K562 (cell line): ENCODE data around the gene CTNNA3. TPM values are rescaled to one million over a fixed set of nuclear protein-coding genes. Genes with fewer than 3 reads are reported as not detected.

ENCODE experiments used
- ATAC-seq: fragments of 200-7000 bp; cut with Tn5 transposase; 3 replicates; pipeline ENCODE4 v1.9.1; 2020; ENCODE audit warnings: moderate library complexity
- BruUV-seq: library from RNA; stranded (reverse); fragments of 400-500 nt; replicated peaks from 2 replicates; lab custom pipeline; 2021; lab: Mats Ljungman, UMichigan
- CTCF ChIA-PET: fragments of 300-600 bp; formaldehyde crosslinking; extraction: SDS; loops from one replicate; lab custom pipeline; 2021; ENCODE audit warnings: low intra/inter-chr PET ratio; lab: Yijun Ruan, JAX
- POLR2A ChIA-PET: fragments of 300-600, 350-650 bp; sonication (Branson Sonifier 250); formaldehyde crosslinking; extraction: SDS; loops from one replicate; lab custom pipeline; 2021; ENCODE audit warnings: antibody characterized with exemption, inconsistent platforms; lab: Yijun Ruan, JAX
- DNase-seq, 4 experiments: peaks; one replicate each; pipeline versions ENCODE4 v3.0.0 to v3.0.0-alpha.2; 2011 to 2018; ENCODE audit warnings: low spot score in 3 of 4, mixed read lengths in 3 of 4; ENCODE audit errors: extremely low read depth in 1 of 4
- FAIRE-seq: peaks from 2 replicates; lab custom pipeline; 2011; peaks lifted over from hg19 to GRCh38; lab: Jason Lieb, UNC
- H2AFZ ChIP-seq: 2 replicates; pipeline ENCODE4 v1.6.0; 2011; ENCODE audit warnings: low read depth, low read length, control low read depth, inconsistent platforms
- H3K27ac ChIP-seq: fragments of 200-600 bp; 3 replicates; pipeline ENCODE4 v1.8.0; 2011; ENCODE audit warnings: low read depth, mild to moderate bottlenecking, control low read depth, inconsistent platforms, low read length, moderate library complexity, mixed read lengths; ENCODE audit errors: extremely low read depth
- H3K27me3 ChIP-seq, 2 experiments: fragments of 300-600 bp in 1 of 2; 2 replicates in 1 of 2; 3 replicates in 1 of 2; pipeline versions ENCODE4 v1.6.0 to v1.8.0; 2011; ENCODE audit warnings: inconsistent platforms in 2 of 2, low read length in 2 of 2, mild to moderate bottlenecking in 1 of 2, mixed read lengths in 1 of 2, moderate library complexity in 1 of 2; ENCODE audit not compliant: control insufficient read depth in 2 of 2, insufficient read depth in 2 of 2
- H3K36me3 ChIP-seq: fragments of 300-600 bp; 3 replicates; pipeline ENCODE4 v1.8.0; 2011; ENCODE audit warnings: mild to moderate bottlenecking, low read length, inconsistent platforms; ENCODE audit not compliant: control insufficient read depth, insufficient read depth
- H3K4me1 ChIP-seq, 2 experiments: fragments of 200-600 bp in 1 of 2; replicated peaks in 1 of 2; 2 replicates in 1 of 2; 3 replicates in 1 of 2; pipeline versions ENCODE4 v1.5.1 to v1.8.0; 2011; ENCODE audit warnings: inconsistent platforms in 2 of 2, low read length in 2 of 2, mild to moderate bottlenecking in 1 of 2, mixed read lengths in 1 of 2, moderate library complexity in 1 of 2; ENCODE audit not compliant: control insufficient read depth in 2 of 2, insufficient read depth in 2 of 2
- H3K4me2 ChIP-seq: 2 replicates; pipeline ENCODE4 v1.6.1; 2011; ENCODE audit warnings: low read length, control low read depth, inconsistent platforms, mixed read lengths; ENCODE audit not compliant: insufficient read depth
- H3K4me3 ChIP-seq: fragments of 200-600 bp; sonication (generic), shearing (Covaris generic); 2 replicates; pipeline ENCODE4 v1.5.1; 2016; ENCODE audit warnings: control low read depth, inconsistent platforms
- H3K79me2 ChIP-seq: fragments of 200-600 bp; 3 replicates; pipeline ENCODE4 v1.8.0; 2011; ENCODE audit warnings: low read length, inconsistent platforms; ENCODE audit not compliant: control insufficient read depth, insufficient read depth
- H3K9ac ChIP-seq, 2 experiments: 2 replicates each; pipeline versions ENCODE4 v1.6.0 to v1.6.1; 2011; ENCODE audit warnings: low read depth in 2 of 2, low read length in 2 of 2, control low read depth in 1 of 2, inconsistent platforms in 1 of 2, mild to moderate bottlenecking in 1 of 2, mixed read lengths in 1 of 2; ENCODE audit not compliant: insufficient read depth in 1 of 2
- H3K9me1 ChIP-seq: one replicate; pipeline ENCODE4 v1.6.0; 2011; ENCODE audit warnings: inconsistent platforms, mild to moderate bottlenecking, low read length, moderate library complexity; ENCODE audit not compliant: control insufficient read depth, insufficient read depth
- H3K9me3 ChIP-seq: replicated peaks from 2 replicates; pipeline ENCODE4 v1.5.1; 2011; ENCODE audit warnings: low read depth, low read length, inconsistent platforms; ENCODE audit not compliant: control insufficient read depth, insufficient read depth
- H4K20me1 ChIP-seq: replicated peaks from 2 replicates; pipeline ENCODE4 v1.6.1; 2011; ENCODE audit warnings: low read length, inconsistent platforms, mixed read lengths; ENCODE audit not compliant: control insufficient read depth, insufficient read depth
- DDX20 ChIP-seq: fragments of 450-650 bp; IDR thresholded peaks from 2 replicates; pipeline ENCODE4 v1.6.1; 2016; ENCODE audit warnings: missing genetic modification characterization, low read depth, mild to moderate bottlenecking, missing compliant biosample characterization, moderate library complexity
- HOXB6 ChIP-seq: fragments of 250-450 bp; sonication (Bioruptor Pico); IDR thresholded peaks from 2 replicates; pipeline ENCODE4 v1.5.1; 2022; ENCODE audit warnings: mild to moderate bottlenecking, borderline replicate concordance
- KLF10 ChIP-seq: fragments of 250-450 bp; sonication (Bioruptor Pico); IDR thresholded peaks from 2 replicates; pipeline ENCODE4 v1.6.1; 2021; ENCODE audit warnings: matching md5 sums
- NR4A1 ChIP-seq, 2 experiments: fragments of 250-450 bp in 1 of 2; fragments of 450-650 bp in 1 of 2; sonication (Bioruptor Pico) in 1 of 2; IDR thresholded peaks; 2 replicates each; pipeline versions ENCODE4 v1.4.0 to v1.6.1; 2016 to 2020; ENCODE audit warnings: mild to moderate bottlenecking in 2 of 2, missing compliant biosample characterization in 1 of 2, missing genetic modification characterization in 1 of 2, moderate library complexity in 1 of 2
- TEAD4 ChIP-seq, 2 experiments: sonication (generic) in 1 of 2; formaldehyde crosslinking in 1 of 2; IDR thresholded peaks; 2 replicates each; pipeline versions ENCODE4 v1.6.1 to v1.8.0; 2012 to 2022; ENCODE audit warnings: borderline replicate concordance in 1 of 2, inconsistent platforms in 1 of 2, low read length in 1 of 2, mild to moderate bottlenecking in 1 of 2, missing genetic modification reagents in 1 of 2
- UBTF ChIP-seq, 2 experiments: IDR thresholded peaks; 2 replicates each; pipeline ENCODE4 v1.6.1; 2012; ENCODE audit warnings: improper control_type of control experiment in 2 of 2, low read depth in 2 of 2, low read length in 2 of 2, borderline replicate concordance in 1 of 2
- WGBS: fragments of 100-300 bp; shearing (Covaris generic); methylation state at CpG from one replicate; pipeline ENCODE4 v1.1.6; 2016; ENCODE audit warnings: low coverage, mixed read lengths; ENCODE audit not compliant: insufficient coverage; ENCODE audit errors: missing lambda C conversion rate; 5-methylcytosine and 5-hydroxymethylcytosine counted together
- in situ Hi-C: fragments of 300-500 bp; cut with MboI; formaldehyde crosslinking; loops from 4 replicates; pipeline ENCODE4 v1.15.0; 2018; ENCODE audit warnings: inconsistent platforms, mixed read lengths
- intact Hi-C: fragments of 100-400 bp; cut with micrococcal nuclease; formaldehyde crosslinking; loops from 2 replicates; pipeline ENCODE4 v1.14.2; 2022
- polyA plus RNA-seq, 8 experiments: library from polyadenylated mRNA; depleted of rRNA in 4 of 8; stranded (reverse) in 5 of 8; unstranded in 3 of 8; fragments of >200 nt; fragmentation: Nextera tagmentation in 2 of 8; fragmentation: Illumina TruSeq in 1 of 8; extraction: Ambion mirVana in 2 of 8; extraction: Trizol in 1 of 8; gene quantifications; 2 replicates each; pipeline versions ENCODE4 v1.2.1 to v1.2.3, GENCODE V29; 2011 to 2014; ENCODE audit warnings: inconsistent platforms in 1 of 8, missing spikeins in 1 of 8
- total RNA-seq, 7 experiments: library from RNA; depleted of rRNA in 6 of 7; stranded (reverse); fragments of >200 nt in 6 of 7; fragmentation: Illumina TruSeq in 2 of 7; extraction: Trizol in 2 of 7; gene quantifications; 2 replicates each; pipeline versions ENCODE4 v1.2.1 to v1.2.3, GENCODE V29; 2011 to 2021; ENCODE audit warnings: low replicate concordance in 1 of 7

The CTNNA3 gene
- total and polyA plus RNA-seq, 9 of the 15 experiments (the other 6 are each of a cell fraction or from before 2014, with no cell fraction given): 0.04 TPM; not detected in 8

DNA sequence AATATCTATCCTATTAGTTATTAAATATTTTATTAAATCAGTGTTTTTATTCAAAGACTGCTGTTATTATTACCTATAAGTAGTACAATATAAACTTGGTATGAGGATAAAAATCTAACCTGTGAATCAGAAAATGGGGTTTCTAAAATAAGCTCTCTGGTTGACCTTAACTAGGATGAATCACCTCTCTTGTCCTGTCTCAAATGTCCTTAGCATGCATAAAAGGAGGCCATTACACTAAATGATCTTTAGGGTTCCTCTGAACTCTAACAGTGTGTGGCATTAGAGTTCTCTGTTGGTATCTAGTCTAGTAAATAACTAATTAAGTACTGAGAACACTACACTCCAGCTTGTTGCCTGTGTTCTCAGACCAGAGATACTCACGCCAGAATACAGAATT is 913.2 kb downstream of the CTNNA3 start:
- ATAC-seq (no peak), DNase-seq (no peak), FAIRE-seq (no peak)
- Histone ChIP-seq H3K4me3 (no peak overlapping the region), H3K79me2 (no peaks in the 10 kb centered on the region), H3K4me1 (no peaks in the 10 kb centered on the region), H3K9me1 (no peaks in the 10 kb centered on the region), H3K4me2 (no peak overlapping the region), H3K9me3 (peaks cover 2% of the 10 kb centered on the region; the same call in 1 of the 2 replicates), H3K27ac (no peak overlapping the region), H2AFZ (no peak overlapping the region), H4K20me1 (no peaks in the 10 kb centered on the region), H3K9ac (no peak overlapping the region), H3K27me3 (no peaks in the 10 kb centered on the region), H3K36me3 (no peaks in the 10 kb centered on the region)
- no TSS peak for BruUV-seq
- TF ChIP-seq UBTF (IDR thresholded peaks at IDR 0.05; ENCODE audit: borderline replicate concordance in 1 of 2, low read depth in 2 of 2, low read length in 2 of 2) (no peak), KLF10 (CRISPR knock-in tag) (no peak), NR4A1 (CRISPR knock-in tag; IDR thresholded peaks at IDR 0.05) (no peak), NR4A1 (tag; IDR thresholded peaks at IDR 0.05) (no peak), DDX20 (tag) (no peak), TEAD4 (IDR thresholded peaks at IDR 0.05; ENCODE audit: low read length) (no peak), TEAD4 (CRISPR knock-in tag; IDR thresholded peaks at IDR 0.05; ENCODE audit: borderline replicate concordance) (no peak), HOXB6 (CRISPR knock-in tag) (no peak)
- in situ Hi-C loops: no loop called here
- CTCF ChIA-PET: no interaction called here
- 6% methylated on average over 1 of the region's 1 CpG for WGBS
- intact Hi-C loops: no loop called here
- POLR2A ChIA-PET: no interaction called here
